Right lung (tissue), 5 donors: ENCODE data around the gene CACUL1. TPM values are rescaled to one million over a fixed set of nuclear protein-coding genes. Genes with fewer than 3 reads are reported as not detected.

ENCODE experiments used
- DNase-seq, 2 donors: peaks; one replicate each; pipeline ENCODE4 v3.0.0-alpha.2; 2013
- polyA plus RNA-seq, 5 donors: library from polyadenylated mRNA; unstranded; fragments of 120-200 nt; gene quantifications; one replicate each; pipeline versions ENCODE4 v1.2.1 to v1.2.3, GENCODE V29; 2013; ENCODE audit warnings: inconsistent platforms in 1 of 5, low replicate concordance in 1 of 5; ENCODE audit not compliant: insufficient read length in 5 of 5, insufficient read depth in 1 of 5

The CACUL1 gene
- polyA plus RNA-seq, 5 donors: 21.2 to 44.0 (median 36.4) TPM

- no peak for DNase-seq
Observed at GRCh38 chr10:118735294-118735693, 19.5 kb downstream of the CACUL1 start.

- no peak for DNase-seq
Observed at GRCh38 chr10:118734475-118734874, 20.3 kb downstream of the CACUL1 start.

GRCh38 chr10:118732245-118733165 is 22.3 kb downstream of the CACUL1 start:
- DNase-seq: no peak

GRCh38 chr10:118730756-118731456 is 23.9 kb downstream of the CACUL1 start:
- DNase-seq: no peak

- DNase-seq: no peak
Observed at GRCh38 chr10:118729641-118730258, 25.0 kb downstream of the CACUL1 start.

GRCh38 chr10:118729200-118729599 is 25.6 kb downstream of the CACUL1 start:
- no peak for DNase-seq

GRCh38 chr10:118725886-118726500 is 28.8 kb downstream of the CACUL1 start:
- peak; percentile 47 to 52 for DNase-seq

- DNase-seq: no peak
Observed at GRCh38 chr10:118723466-118723865, 31.3 kb downstream of the CACUL1 start.

- no peak for DNase-seq
Observed at GRCh38 chr10:118721539-118721876, 33.3 kb downstream of the CACUL1 start.

GRCh38 chr10:118720685-118721538 is 33.9 kb downstream of the CACUL1 start:
- DNase-seq: peak; percentile 28 to 51

GRCh38 chr10:118714366-118714765 is 40.4 kb downstream of the CACUL1 start:
- no peak for DNase-seq

GRCh38 chr10:118712930-118713634 is 41.7 kb downstream of the CACUL1 start:
- DNase-seq: no peak

GRCh38 chr10:118712080-118712479 is 42.7 kb downstream of the CACUL1 start:
- DNase-seq: no peak

- no peak for DNase-seq
Observed at GRCh38 chr10:118710487-118710886, 44.3 kb downstream of the CACUL1 start.

- no peak for DNase-seq
Observed at GRCh38 chr10:118708571-118708970, 46.2 kb downstream of the CACUL1 start.

- no peak for DNase-seq
Observed at GRCh38 chr10:118704711-118705110, 50.1 kb downstream of the CACUL1 start.

- DNase-seq: no peak
Observed at GRCh38 chr10:118701529-118702323, 53.0 kb downstream of the CACUL1 start.

GRCh38 chr10:118698421-118698820 is 56.3 kb downstream of the CACUL1 start:
- no peak for DNase-seq

GRCh38 chr10:118694848-118695247 is 59.9 kb downstream of the CACUL1 start:
- no peak for DNase-seq

GRCh38 chr10:118692872-118693271 is 61.9 kb downstream of the CACUL1 start:
- no peak for DNase-seq
